DND-41 (cell line): Measurements from ENCODE around the gene RNMT.
"Not testable (repeated sequence)": the region's sequence is repeated elsewhere in the genome, so short reads cannot be mapped to it uniquely, and the experiment has no call there.

Source experiments
- ATAC-seq: fragments of 200-7000 bp; cut with Tn5 transposase; 3 replicates; pipeline ENCODE4 v1.9.1; 2021; ENCODE audit warnings: low read depth; ENCODE audit not compliant: insufficient read depth
- DNase-seq: peaks from one replicate; pipeline ENCODE4 v3.0.0-alpha.2; 2020
- H2AFZ ChIP-seq: 2 replicates; pipeline ENCODE4 v1.6.0; 2012; ENCODE audit warnings: low read depth, low read length
- H3K27ac ChIP-seq: 2 replicates; pipeline ENCODE4 v1.5.1; 2012; ENCODE audit warnings: low read length, inconsistent platforms
- H3K27me3 ChIP-seq: fragments of 200-600 bp; sonication (generic); 2 replicates; pipeline ENCODE4 v1.6.0; 2012; ENCODE audit warnings: low read length, mild to moderate bottlenecking, inconsistent platforms; ENCODE audit not compliant: insufficient read depth, poor library complexity
- H3K36me3 ChIP-seq: 2 replicates; pipeline ENCODE4 v1.5.1; 2012; ENCODE audit warnings: low read length, inconsistent platforms; ENCODE audit not compliant: insufficient read depth
- H3K4me1 ChIP-seq: 2 replicates; pipeline ENCODE4 v1.5.1; 2012; ENCODE audit warnings: mild to moderate bottlenecking, low read length; ENCODE audit not compliant: insufficient read depth
- H3K4me2 ChIP-seq: 2 replicates; pipeline ENCODE4 v1.6.0; 2012; ENCODE audit warnings: mild to moderate bottlenecking, moderate library complexity, low read length, inconsistent platforms; ENCODE audit not compliant: insufficient read depth
- H3K4me3 ChIP-seq, 2 experiments: fragments of 200-600 bp in 1 of 2; shearing (Covaris generic) in 1 of 2; 2 replicates each; pipeline ENCODE4 v1.5.1; 2012 to 2016; ENCODE audit warnings: inconsistent platforms in 2 of 2, low read length in 2 of 2, mild to moderate bottlenecking in 2 of 2, low read depth in 1 of 2, moderate library complexity in 1 of 2
- H3K79me2 ChIP-seq: 2 replicates; pipeline ENCODE4 v1.6.0; 2012; ENCODE audit warnings: low read length, inconsistent platforms; ENCODE audit not compliant: insufficient read depth
- H3K9ac ChIP-seq: 2 replicates; pipeline ENCODE4 v1.6.0; 2012; ENCODE audit warnings: low read depth, mild to moderate bottlenecking, inconsistent platforms, low read length, moderate library complexity
- H3K9me3 ChIP-seq: 2 replicates; pipeline ENCODE4 v1.5.1; 2012; ENCODE audit warnings: low read length, moderate library complexity, mild to moderate bottlenecking, inconsistent platforms; ENCODE audit not compliant: insufficient read depth, severe bottlenecking
- H4K20me1 ChIP-seq: 2 replicates; pipeline ENCODE4 v1.6.0; 2012; ENCODE audit warnings: low read length; ENCODE audit not compliant: insufficient read depth
- EZH2 ChIP-seq: IDR thresholded peaks from 3 replicates; pipeline ENCODE4 v1.6.1; 2012; ENCODE audit warnings: borderline replicate concordance, low read depth, mild to moderate bottlenecking, moderate library complexity, low read length, inconsistent platforms; ENCODE audit not compliant: severe bottlenecking
- TF ChIP-seq, protein P1 (sequence below): IDR thresholded peaks from 2 replicates; pipeline ENCODE4 v1.5.1; 2012; ENCODE audit warnings: borderline replicate concordance, low read length, moderate library complexity, mild to moderate bottlenecking; ENCODE audit not compliant: poor library complexity, severe bottlenecking; ENCODE audit errors: extremely low read depth

Gene RNMT

DNA sequence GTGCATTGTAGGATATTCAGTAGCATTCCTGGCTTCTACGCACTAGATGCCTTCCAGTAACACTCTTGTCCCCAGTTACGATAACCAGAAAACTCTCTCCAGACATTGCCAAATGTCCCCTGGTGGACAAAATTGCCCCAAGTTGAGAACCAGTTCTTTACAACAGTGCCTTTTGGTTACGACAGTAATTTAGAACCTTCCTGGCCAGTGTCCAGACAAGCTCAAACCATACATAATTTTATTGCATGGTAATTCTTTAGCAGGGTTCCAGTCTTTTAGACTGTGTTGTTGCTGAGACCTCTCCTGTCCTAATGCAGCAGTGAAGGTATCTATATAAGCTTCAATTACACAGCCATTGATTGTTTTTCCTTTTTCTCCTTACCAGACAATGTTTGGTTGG, 20.2 kb downstream of the RNMT start:
- Histone ChIP-seq H3K4me1 (no peaks in the 10 kb centered on the region), H3K27me3 (no peaks in the 10 kb centered on the region), H3K9ac (no peak overlapping the region), H3K9me3 (no peaks in the 10 kb centered on the region), H2AFZ (no peak overlapping the region), H4K20me1 (no peaks in the 10 kb centered on the region), H3K36me3 (peaks cover 78% of the 10 kb centered on the region), H3K4me2 (no peak overlapping the region), H3K27ac (no peak overlapping the region), H3K4me3 (no peak overlapping the region), H3K79me2 (no peaks in the 10 kb centered on the region)
- no peak for TF ChIP-seq EZH2
- TF ChIP-seq, protein P1, sequence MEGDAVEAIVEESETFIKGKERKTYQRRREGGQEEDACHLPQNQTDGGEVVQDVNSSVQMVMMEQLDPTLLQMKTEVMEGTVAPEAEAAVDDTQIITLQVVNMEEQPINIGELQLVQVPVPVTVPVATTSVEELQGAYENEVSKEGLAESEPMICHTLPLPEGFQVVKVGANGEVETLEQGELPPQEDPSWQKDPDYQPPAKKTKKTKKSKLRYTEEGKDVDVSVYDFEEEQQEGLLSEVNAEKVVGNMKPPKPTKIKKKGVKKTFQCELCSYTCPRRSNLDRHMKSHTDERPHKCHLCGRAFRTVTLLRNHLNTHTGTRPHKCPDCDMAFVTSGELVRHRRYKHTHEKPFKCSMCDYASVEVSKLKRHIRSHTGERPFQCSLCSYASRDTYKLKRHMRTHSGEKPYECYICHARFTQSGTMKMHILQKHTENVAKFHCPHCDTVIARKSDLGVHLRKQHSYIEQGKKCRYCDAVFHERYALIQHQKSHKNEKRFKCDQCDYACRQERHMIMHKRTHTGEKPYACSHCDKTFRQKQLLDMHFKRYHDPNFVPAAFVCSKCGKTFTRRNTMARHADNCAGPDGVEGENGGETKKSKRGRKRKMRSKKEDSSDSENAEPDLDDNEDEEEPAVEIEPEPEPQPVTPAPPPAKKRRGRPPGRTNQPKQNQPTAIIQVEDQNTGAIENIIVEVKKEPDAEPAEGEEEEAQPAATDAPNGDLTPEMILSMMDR: peak; percentile 12
- DNase-seq: no peak
- ATAC-seq: no peak

DNA sequence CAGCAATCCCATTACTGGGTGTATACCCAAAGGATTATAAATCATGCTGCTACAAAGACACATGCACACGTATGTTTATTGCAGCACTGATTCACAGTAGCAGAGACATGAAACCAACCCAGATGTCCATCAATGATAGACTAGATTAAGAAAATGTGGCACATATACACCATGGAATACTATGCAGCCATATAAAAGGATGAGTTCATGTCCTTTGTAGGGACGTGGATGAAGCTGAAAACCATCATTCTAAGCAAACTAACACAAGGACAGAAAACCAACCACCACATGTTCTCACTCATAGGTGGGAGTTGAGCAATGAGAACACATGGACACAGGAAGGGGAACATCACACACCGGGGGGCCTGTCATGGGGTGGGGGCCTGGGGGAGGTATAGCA, 25.1 kb downstream of the RNMT start:
- H3K4me2 ChIP-seq, H3K4me3 ChIP-seq, H3K4me1 ChIP-seq, H2AFZ ChIP-seq, H3K9ac ChIP-seq, H3K27ac ChIP-seq, H3K9me3 ChIP-seq, H4K20me1 ChIP-seq, DNase-seq, ATAC-seq, H3K27me3 ChIP-seq, H3K79me2 ChIP-seq: not testable (repeated sequence)
- H3K36me3 ChIP-seq: peaks cover 86% of the 10 kb centered on the region

DNA sequence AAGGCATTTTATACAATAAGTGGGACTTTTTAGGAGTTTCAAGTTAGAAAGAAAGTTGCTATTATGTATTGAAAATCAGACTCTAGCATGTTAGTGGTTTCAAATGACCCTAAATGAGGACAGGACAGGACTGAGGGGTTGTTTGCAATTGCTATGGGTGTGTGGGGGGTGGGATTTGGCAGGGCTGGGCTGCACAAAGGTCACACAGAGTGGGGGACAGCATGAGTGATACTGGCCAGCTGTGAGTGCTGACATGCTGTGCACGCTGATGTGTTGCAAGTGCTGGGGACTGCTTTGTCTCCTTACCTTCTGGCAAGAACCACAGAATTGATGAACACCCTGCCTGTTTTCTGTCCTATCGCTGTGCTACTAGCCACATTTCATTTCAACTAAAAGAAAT, 29.8 kb downstream of the RNMT start:
- Histone ChIP-seq H3K4me2 (no peak overlapping the region), H3K4me3 (no peak overlapping the region), H4K20me1 (no peaks in the 10 kb centered on the region), H3K79me2 (no peaks in the 10 kb centered on the region), H3K9ac (no peak overlapping the region), H3K9me3 (no peaks in the 10 kb centered on the region), H3K4me1 (no peaks in the 10 kb centered on the region), H2AFZ (no peak overlapping the region), H3K27me3 (no peaks in the 10 kb centered on the region), H3K27ac (no peak overlapping the region), H3K36me3 (peaks cover 70% of the 10 kb centered on the region)
- no peak for TF ChIP-seq EZH2
- TF ChIP-seq, protein P1: no peak
- ATAC-seq (no peak), DNase-seq (no peak)

DNA sequence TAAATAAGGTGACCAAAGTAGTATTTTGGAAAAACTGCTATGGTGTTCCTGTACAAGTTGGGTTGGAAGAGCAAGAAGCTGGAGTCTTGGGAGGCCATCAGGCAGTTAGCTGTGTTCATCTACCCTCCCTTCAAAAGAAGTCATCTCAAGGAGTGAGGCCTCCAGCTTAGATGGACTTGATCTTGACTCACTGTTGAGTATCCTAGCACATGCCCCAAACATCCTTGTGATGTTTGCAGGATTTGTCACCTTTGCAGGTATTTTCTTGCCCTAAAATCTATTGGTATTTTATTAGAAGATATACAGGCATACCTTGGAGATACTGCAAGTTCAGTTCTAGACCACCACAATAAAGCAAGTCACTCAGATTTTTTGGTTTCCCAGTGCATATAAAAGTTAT, 30.2 kb downstream of the RNMT start:
- Histone ChIP-seq H3K4me2 (no peak overlapping the region), H2AFZ (no peak overlapping the region), H3K27me3 (no peaks in the 10 kb centered on the region), H3K4me3 (no peak overlapping the region), H3K27ac (no peak overlapping the region), H3K9me3 (no peaks in the 10 kb centered on the region), H4K20me1 (no peaks in the 10 kb centered on the region), H3K9ac (no peak overlapping the region), H3K36me3 (peaks cover 70% of the 10 kb centered on the region), H3K4me1 (no peaks in the 10 kb centered on the region), H3K79me2 (no peaks in the 10 kb centered on the region)
- DNase-seq: no peak
- no peak for TF ChIP-seq EZH2
- TF ChIP-seq, protein P1: no peak
- no peak for ATAC-seq
